ENCODE results near the gene PAXX. TPM values are rescaled to one million over a fixed set of nuclear protein-coding genes. Genes with fewer than 3 reads are reported as not detected.
A peak's percentile ranks its signal among the peaks of the same experiment; 100 is the strongest.

PAXX gene
- polyA plus RNA-seq, 6 donors from 2014 or later, result 31.7 to 39.8 (median 35.6) TPM

DNA sequence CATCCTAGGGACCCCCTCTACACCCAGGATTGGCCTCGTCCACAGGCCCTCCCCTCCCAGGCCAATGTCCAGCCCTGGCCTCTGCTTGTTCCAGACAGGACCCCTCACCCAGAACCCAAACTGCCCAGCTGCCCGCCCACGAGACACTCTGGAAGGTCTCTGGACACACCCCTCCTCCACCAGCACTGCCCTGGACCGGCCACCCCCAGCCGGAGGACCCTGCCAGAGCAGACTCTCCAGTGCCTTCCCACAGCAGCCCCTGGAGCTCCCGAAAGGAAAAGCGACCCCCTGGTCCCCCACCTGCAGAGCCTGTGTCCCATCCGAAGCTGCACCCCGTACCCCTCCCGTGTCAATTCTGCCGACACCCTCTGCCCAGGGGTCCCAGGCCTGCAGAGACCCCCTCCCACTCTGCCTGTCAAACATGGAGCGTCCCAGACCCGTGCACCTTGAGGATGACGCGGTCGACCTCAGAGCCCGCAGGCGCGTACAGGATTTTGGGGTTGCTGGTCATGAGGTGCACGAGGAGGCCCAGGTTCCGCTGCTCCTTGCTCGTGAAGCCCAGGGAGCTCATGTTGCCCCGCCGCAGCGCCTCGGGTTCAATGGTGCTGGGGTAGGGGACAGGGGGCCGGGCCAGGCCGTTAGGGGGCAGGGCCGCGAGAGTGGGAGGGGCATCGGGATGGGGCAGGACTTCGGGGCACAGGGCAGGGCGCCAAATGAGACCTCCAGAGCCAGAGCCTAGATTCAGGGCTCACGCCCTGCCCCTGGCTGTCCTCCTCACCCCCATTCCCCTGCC, 27.9 kb downstream of the PAXX start:
- H3K9me3 Mint-ChIP-seq, result no peaks in the 10 kb centered on the region
- peaks cover 0 to 7% (median 0%) of the 10 kb centered on the region in 3 donors for H3K4me1 Mint-ChIP-seq
- ATAC-seq (ENCODE audit: low read depth in 2 of 2), result no peak
- no peaks in the 10 kb centered on the region for H3K27me3 Mint-ChIP-seq
- H3K27ac Mint-ChIP-seq, result peak overlapping the region in 1 of 6 donors; percentile 70
- no peak overlapping the region for H3K4me3 Mint-ChIP-seq
- H3K36me3 Mint-ChIP-seq, result no peaks in the 10 kb centered on the region
- no peak for DNase-seq

DNA sequence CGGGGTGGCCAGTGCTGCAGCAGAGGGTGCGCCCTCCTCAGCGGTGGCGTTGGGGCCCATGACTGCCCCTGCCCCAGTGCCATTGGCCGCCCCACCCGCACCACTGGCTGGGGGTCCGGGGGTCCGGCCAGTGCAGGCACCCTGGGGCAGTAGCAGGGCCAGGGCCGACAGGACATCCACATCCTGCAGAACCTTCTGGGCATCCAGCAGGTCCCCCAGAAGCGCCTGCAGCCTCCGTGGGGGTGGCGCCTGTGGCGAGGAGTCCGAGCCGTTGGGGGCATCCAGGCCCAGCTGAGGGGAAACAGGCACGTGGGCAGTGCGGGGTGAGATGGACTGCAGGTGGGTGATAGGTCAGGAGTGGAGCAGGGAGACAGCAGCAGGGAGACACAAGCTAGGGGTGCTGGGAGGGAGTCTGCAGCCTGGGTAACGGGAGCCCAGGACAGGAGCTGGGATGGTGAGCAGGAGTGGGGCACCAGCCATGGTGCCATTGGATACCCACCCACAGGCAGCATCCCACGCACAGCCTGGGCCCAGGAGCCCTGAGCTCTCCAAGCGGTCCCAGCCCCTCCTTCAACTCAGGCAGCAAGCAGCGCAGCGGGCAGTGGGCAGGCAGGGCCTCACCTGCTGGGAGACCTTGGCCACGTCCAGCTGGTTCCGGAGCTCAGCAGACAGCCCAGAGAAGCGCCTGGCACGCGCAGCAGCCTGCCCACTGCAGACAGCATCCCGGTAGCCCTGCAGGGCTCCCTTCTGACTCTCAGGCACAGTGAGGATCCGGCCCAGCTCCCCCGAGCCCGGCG, 28.7 kb downstream of the PAXX start:
- H3K9me3 Mint-ChIP-seq, result no peaks in the 10 kb centered on the region
- H3K27ac Mint-ChIP-seq, result no peak overlapping the region
- DNase-seq (no peak), ATAC-seq (ENCODE audit: low read depth in 2 of 2) (no peak)
- H3K4me3 Mint-ChIP-seq, result no peak overlapping the region
- H3K36me3 Mint-ChIP-seq, result no peaks in the 10 kb centered on the region
- peaks cover 0 to 7% (median 0%) of the 10 kb centered on the region in 3 donors for H3K4me1 Mint-ChIP-seq
- no peaks in the 10 kb centered on the region for H3K27me3 Mint-ChIP-seq

DNA sequence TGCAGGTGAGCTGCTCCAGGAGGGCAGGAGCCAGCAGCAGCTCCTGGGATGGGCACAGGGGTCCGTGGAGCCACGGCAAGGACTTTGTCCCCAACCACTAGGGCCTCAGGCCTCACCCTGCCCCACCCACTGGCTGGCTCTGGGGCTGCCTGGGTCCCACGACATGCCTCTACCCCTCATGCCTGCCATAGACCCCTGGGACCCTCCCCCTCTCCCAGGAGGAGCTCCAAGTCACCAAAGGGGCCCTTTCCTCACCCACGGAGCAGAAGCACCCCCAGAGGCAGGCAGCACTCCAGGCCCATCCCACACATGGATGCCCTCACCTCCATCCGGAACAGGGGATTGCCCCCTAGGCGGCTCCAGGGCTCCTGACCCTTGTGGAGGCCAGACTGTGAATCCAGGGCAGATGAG, 29.4 kb downstream of the PAXX start:
- no peaks in the 10 kb centered on the region for H3K27me3 Mint-ChIP-seq
- no peaks in the 10 kb centered on the region for H3K36me3 Mint-ChIP-seq
- no peak for DNase-seq
- ATAC-seq (ENCODE audit: low read depth in 2 of 2), result no peak
- no peak overlapping the region for H3K4me3 Mint-ChIP-seq
- no peak overlapping the region for H3K27ac Mint-ChIP-seq
- no peaks in the 10 kb centered on the region for H3K9me3 Mint-ChIP-seq
- peaks cover under 1 to 7% (median 2%) of the 10 kb centered on the region in 3 donors for H3K4me1 Mint-ChIP-seq

DNA sequence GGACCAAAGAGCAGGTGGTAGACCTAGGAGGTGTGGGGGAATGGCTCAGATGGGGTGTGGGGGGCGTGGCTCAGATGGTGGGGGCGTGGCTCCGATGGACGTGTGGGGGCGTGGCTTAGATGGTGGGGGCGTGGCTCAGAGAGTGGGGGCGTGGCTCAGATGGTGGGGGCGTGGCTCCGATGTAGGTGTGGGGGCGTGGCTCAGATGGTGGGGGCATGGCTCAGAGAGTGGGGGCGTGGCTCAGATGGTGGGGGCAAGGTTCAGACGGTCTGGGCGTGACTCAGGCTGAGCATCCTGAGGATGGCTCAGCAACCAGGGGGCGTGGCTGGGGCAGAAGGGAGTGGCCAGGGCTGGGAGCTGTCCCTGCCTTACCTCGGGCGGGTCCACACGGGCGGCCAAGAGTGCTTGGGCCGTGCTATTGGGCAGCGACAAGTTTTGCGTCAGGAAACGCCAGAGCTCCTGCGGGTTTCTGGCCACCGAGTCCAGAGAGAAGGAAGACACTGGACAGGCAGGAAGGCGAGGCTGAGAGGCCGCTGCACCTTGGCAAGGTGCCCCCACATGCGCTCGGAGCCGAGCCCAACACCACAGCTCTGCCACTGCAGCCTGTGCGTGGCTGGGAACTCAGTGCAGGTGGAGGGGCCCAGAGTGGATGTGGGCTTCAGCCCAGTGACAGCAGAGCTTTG, 29.9 kb downstream of the PAXX start:
- no peak overlapping the region for H3K4me3 Mint-ChIP-seq
- ATAC-seq (ENCODE audit: low read depth in 2 of 2), result peak; percentile 40 to 57
- H3K27me3 Mint-ChIP-seq, result no peaks in the 10 kb centered on the region
- peaks cover 4 to 8% (median 7%) of the 10 kb centered on the region in 3 donors for H3K4me1 Mint-ChIP-seq
- no peaks in the 10 kb centered on the region for H3K36me3 Mint-ChIP-seq
- no peaks in the 10 kb centered on the region for H3K9me3 Mint-ChIP-seq
- H3K27ac Mint-ChIP-seq, result no peak overlapping the region
- no peak for DNase-seq

GRCh38 chr9:137022662-137023008, 30.4 kb downstream of the PAXX start:
- no peaks in the 10 kb centered on the region for H3K36me3 Mint-ChIP-seq
- H3K9me3 Mint-ChIP-seq, result no peaks in the 10 kb centered on the region
- H3K27me3 Mint-ChIP-seq, result no peaks in the 10 kb centered on the region
- ATAC-seq (ENCODE audit: low read depth in 2 of 2), result no peak
- peaks cover 4 to 11% (median 10%) of the 10 kb centered on the region in 3 donors for H3K4me1 Mint-ChIP-seq
- DNase-seq, result no peak
- H3K27ac Mint-ChIP-seq, result no peak overlapping the region
- H3K4me3 Mint-ChIP-seq, result no peak overlapping the region

- no peak for ATAC-seq (ENCODE audit: low read depth in 2 of 2)
- Mint-ChIP-seq H3K4me3 (no peak overlapping the region), H3K27me3 (no peaks in the 10 kb centered on the region), H3K27ac (peak overlapping the region in 1 of 6 donors; percentile 80), H3K36me3 (no peaks in the 10 kb centered on the region), H3K4me1 (peaks cover 4 to 11% (median 10%) of the 10 kb centered on the region in 3 donors), H3K9me3 (no peaks in the 10 kb centered on the region)
- DNase-seq, result no peak
These were observed 30.9 kb downstream of the PAXX start for GRCh38 chr9:137023157-137023556.

- Mint-ChIP-seq H3K9me3 (no peaks in the 10 kb centered on the region), H3K4me3 (no peak overlapping the region), H3K4me1 (peaks cover 5 to 11% (median 10%) of the 10 kb centered on the region in 3 donors), H3K27ac (no peak overlapping the region), H3K36me3 (no peaks in the 10 kb centered on the region), H3K27me3 (no peaks in the 10 kb centered on the region)
- ATAC-seq (ENCODE audit: low read depth in 2 of 2) (no peak), DNase-seq (no peak)
These were observed 31.4 kb downstream of the PAXX start for GRCh38 chr9:137023583-137023991.

DNA sequence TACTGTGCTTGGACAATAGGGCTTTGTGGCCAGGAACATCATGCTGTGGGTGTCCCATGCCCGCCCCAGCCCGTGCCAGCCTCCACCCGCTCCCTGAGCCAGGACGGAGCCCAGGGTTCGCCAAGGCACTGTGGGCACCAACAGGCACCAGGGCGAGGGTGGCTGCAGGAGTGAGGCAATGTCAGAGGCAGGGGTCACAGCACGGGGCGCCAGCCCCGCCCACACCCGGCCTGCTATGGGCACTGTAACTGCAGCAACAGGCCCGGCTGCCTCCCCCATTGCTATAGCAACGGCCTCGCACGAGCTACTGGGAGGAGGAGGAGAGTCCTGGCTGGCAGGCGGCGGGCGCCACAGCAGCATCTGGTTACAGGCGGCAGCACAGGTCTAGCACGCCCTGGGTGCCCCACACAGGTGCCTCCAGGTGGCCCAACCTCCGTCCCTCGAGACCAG, 33.3 kb downstream of the PAXX start:
- peaks cover 21 to 28% (median 25%) of the 10 kb centered on the region in 3 donors for H3K4me1 Mint-ChIP-seq
- no peak for DNase-seq

DNA sequence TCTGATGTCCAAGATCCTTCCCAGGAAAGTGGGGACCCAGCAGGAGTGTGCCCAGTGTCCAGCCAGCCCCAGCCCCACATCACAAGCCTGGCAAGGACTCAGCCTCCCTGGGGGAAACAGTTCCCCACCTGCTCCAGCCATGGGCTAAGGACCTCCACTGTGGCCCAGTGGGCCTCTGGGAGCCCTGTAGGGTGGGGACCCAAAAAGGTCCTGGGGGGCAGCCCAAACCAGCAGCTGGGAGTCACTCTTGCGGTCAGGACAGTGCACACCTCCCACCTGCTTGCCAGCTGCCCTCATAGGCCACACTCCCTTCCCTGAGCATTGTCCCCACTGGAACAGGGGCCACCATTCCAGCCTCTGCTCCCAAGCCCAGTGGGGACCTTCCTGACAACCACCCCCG, 34.2 kb downstream of the PAXX start:
- Mint-ChIP-seq H3K4me1 (peaks cover 24 to 32% (median 30%) of the 10 kb centered on the region in 3 donors), H3K27me3 (no peaks in the 10 kb centered on the region), H3K27ac (no peak overlapping the region), H3K36me3 (no peaks in the 10 kb centered on the region), H3K4me3 (peak overlapping the region in 3 of 8 donors; percentile 9 to 30 (median 29)), H3K9me3 (no peaks in the 10 kb centered on the region)
- DNase-seq (no peak), ATAC-seq (ENCODE audit: low read depth in 2 of 2) (no peak)

More for the DNA sequence above, 33.3 kb downstream of the PAXX start:
- H3K27me3 Mint-ChIP-seq, result no peaks in the 10 kb centered on the region
- ATAC-seq (ENCODE audit: low read depth in 2 of 2), result peak in 1 of 2 donors; percentile 44
- H3K9me3 Mint-ChIP-seq, result no peaks in the 10 kb centered on the region
- no peaks in the 10 kb centered on the region for H3K36me3 Mint-ChIP-seq
- H3K4me3 Mint-ChIP-seq, result peak overlapping the region in 1 of 8 donors; percentile 9
- H3K27ac Mint-ChIP-seq, result no peak overlapping the region

- peak overlapping the region; percentile 25 to 91 (median 78) for H3K4me3 Mint-ChIP-seq
- H3K4me1 Mint-ChIP-seq, result peaks cover 24 to 35% (median 32%) of the 10 kb centered on the region in 3 donors
- H3K27ac Mint-ChIP-seq, result peak overlapping the region in 1 of 6 donors; percentile 76
- H3K9me3 Mint-ChIP-seq, result no peaks in the 10 kb centered on the region
- DNase-seq, result no peak
- no peaks in the 10 kb centered on the region for H3K36me3 Mint-ChIP-seq
- ATAC-seq (ENCODE audit: low read depth in 2 of 2), result no peak
- H3K27me3 Mint-ChIP-seq, result no peaks in the 10 kb centered on the region
These were observed 34.6 kb downstream of the PAXX start for GRCh38 chr9:137026828-137027227.

- peak within 1 kb of the TSS in 2 of 6 donors; percentile 76 to 91 for H3K27ac Mint-ChIP-seq
- H3K36me3 Mint-ChIP-seq, result no peaks in the 10 kb centered on the region
- H3K27me3 Mint-ChIP-seq, result no peaks in the 10 kb centered on the region
- H3K4me1 Mint-ChIP-seq, result peaks cover 27 to 41% (median 40%) of the 10 kb centered on the region in 3 donors
- DNase-seq (no peak), ATAC-seq (ENCODE audit: low read depth in 2 of 2) (peak in 1 of 2 donors; percentile 24)
- peak within 1 kb of the TSS; percentile 79 to 92 (median 84) for H3K4me3 Mint-ChIP-seq
- H3K9me3 Mint-ChIP-seq, result no peaks in the 10 kb centered on the region
These were observed 35.4 kb downstream of the PAXX start, which contains the start of gene ABCA2 for GRCh38 chr9:137027369-137028262. ABCA2 (minus strand) TSS chr9:137028237; CDS start chr9:137028140, 97 bp downstream.

GRCh38 chr9:137028263-137029057, 36.2 kb downstream of the PAXX start:
- ATAC-seq (ENCODE audit: low read depth in 2 of 2), result peak; percentile 54 to 60
- Mint-ChIP-seq H3K27me3 (no peaks in the 10 kb centered on the region), H3K4me3 (peak overlapping the region; percentile 79 to 92 (median 82)), H3K27ac (peak overlapping the region in 1 of 6 donors; percentile 76), H3K36me3 (no peaks in the 10 kb centered on the region), H3K4me1 (peaks cover 31 to 49% (median 47%) of the 10 kb centered on the region in 3 donors), H3K9me3 (no peaks in the 10 kb centered on the region)
- DNase-seq, result peak; percentile 68
